PC-3 (cell line): ENCODE results near the gene AREL1. TPM values are rescaled to one million over a fixed set of nuclear protein-coding genes. Genes with fewer than 3 reads are reported as not detected.

ENCODE experiments used
- ATAC-seq: fragments of 200-7000 bp; cut with Tn5 transposase; 2 replicates; pipeline ENCODE4 v1.9.1; 2020; ENCODE audit warnings: mild to moderate bottlenecking, moderate library complexity
- BruUV-seq: library from RNA; stranded (reverse); fragments of 400-500 nt; replicated peaks from 2 replicates; lab custom pipeline; 2021; lab: Mats Ljungman, UMichigan
- CTCF ChIA-PET: fragments of 300-600 bp; sonication (Branson Sonifier 250); formaldehyde crosslinking; loops from one replicate; lab custom pipeline; 2022; ENCODE audit warnings: antibody characterized with exemption; lab: Charles Lee
- POLR2A ChIA-PET: fragments of 300-600 bp; sonication (Branson Sonifier 250); formaldehyde crosslinking; loops from one replicate; lab custom pipeline; 2022; ENCODE audit warnings: antibody characterized with exemption; ENCODE audit not compliant: unreplicated experiment; lab: Charles Lee
- DNase-seq: peaks from one replicate; pipeline ENCODE4 v3.0.0-alpha.2; 2015
- H2AFZ ChIP-seq: fragments of 300-600 bp; sonication (generic); 2 replicates; pipeline ENCODE4 v1.6.0; 2016; ENCODE audit warnings: antibody characterized with exemption, low read length
- H3F3A ChIP-seq: fragments of 300-600 bp; sonication (generic); one replicate; pipeline ENCODE4 v1.6.0; 2017; ENCODE audit warnings: antibody characterized with exemption, low read length, control low read depth, mild to moderate bottlenecking; ENCODE audit not compliant: unreplicated experiment
- H3K27ac ChIP-seq: fragments of 300-600 bp; sonication (generic); 2 replicates; pipeline ENCODE4 v1.5.1; 2016; ENCODE audit warnings: mild to moderate bottlenecking, low read length
- H3K27me3 ChIP-seq: fragments of 300-600 bp; sonication (generic); 2 replicates; pipeline ENCODE4 v1.6.1; 2016; ENCODE audit warnings: low read length, mixed read lengths
- H3K36me3 ChIP-seq: fragments of 300-600 bp; sonication (generic); 2 replicates; pipeline ENCODE4 v1.6.1; 2016; ENCODE audit warnings: low read depth, mixed run types, low read length, mixed read lengths
- H3K4me1 ChIP-seq: fragments of 300-600 bp; sonication (generic); 2 replicates; pipeline ENCODE4 v1.5.1; 2016; ENCODE audit warnings: low read length; ENCODE audit not compliant: insufficient read depth
- H3K4me2 ChIP-seq: fragments of 300-600 bp; sonication (generic); 2 replicates; pipeline ENCODE4 v1.6.0; 2016; ENCODE audit warnings: low read length
- H3K4me3 ChIP-seq: fragments of 300-600 bp; sonication (generic); 2 replicates; pipeline ENCODE4 v1.5.1; 2016; ENCODE audit warnings: mild to moderate bottlenecking, low read length, mixed read lengths
- H3K79me2 ChIP-seq: fragments of 300-600 bp; sonication (generic); 2 replicates; pipeline ENCODE4 v1.6.1; 2017; ENCODE audit warnings: low read length, mixed read lengths
- H3K9ac ChIP-seq: fragments of 300-600 bp; sonication (generic); 2 replicates; pipeline ENCODE4 v1.6.0; 2016; ENCODE audit warnings: mild to moderate bottlenecking, low read length
- H3K9me2 ChIP-seq: fragments of 300-600 bp; sonication (generic); replicated peaks from 2 replicates; pipeline ENCODE4 v1.6.1; 2016; ENCODE audit warnings: mixed run types, low read length, mixed read lengths
- H3K9me3 ChIP-seq: fragments of 300-600 bp; sonication (generic); 2 replicates; pipeline ENCODE4 v1.6.1; 2016; ENCODE audit warnings: low read length, mixed read lengths
- H4K20me1 ChIP-seq: fragments of 300-600 bp; sonication (generic); 2 replicates; pipeline ENCODE4 v1.6.1; 2016; ENCODE audit warnings: low read length, mixed read lengths
- CTCF ChIP-seq: fragments of 300-600 bp; sonication (generic); conservative IDR thresholded peaks from 2 replicates; pipeline ENCODE4 v1.5.1; 2017; ENCODE audit warnings: antibody characterized with exemption, low read depth, mild to moderate bottlenecking, low read length
- EZH2 ChIP-seq: fragments of 300-600 bp; sonication (generic); IDR thresholded peaks from one replicate; pipeline ENCODE4 v1.6.1; 2017; ENCODE audit warnings: antibody characterized with exemption, mild to moderate bottlenecking, low read length; ENCODE audit not compliant: unreplicated experiment
- EZH2phosphoT487 ChIP-seq: fragments of 300-600 bp; sonication (generic); IDR thresholded peaks from 2 replicates; pipeline ENCODE4 v1.6.1; 2018; ENCODE audit warnings: mild to moderate bottlenecking, antibody characterized with exemption, low read length, borderline replicate concordance
- intact Hi-C: fragments of 100-400 bp; cut with micrococcal nuclease; formaldehyde crosslinking; loops from 2 replicates; pipeline ENCODE4 v1.9.0; 2023
- total RNA-seq: library from RNA; depleted of rRNA; stranded (reverse); fragments of >200 nt; gene quantifications from 2 replicates; pipeline ENCODE4 v1.2.3, GENCODE V29; 2014

The AREL1 gene
- total RNA-seq, 1 experiment from 2014 or later: 32.1 TPM

- Histone ChIP-seq H3K27ac (no peak overlapping the region), H3K9ac (no peak overlapping the region), H3K4me3 (no peak overlapping the region), H3K27me3 (no peaks in the 10 kb centered on the region), H2AFZ (no peak overlapping the region), H3K4me2 (no peak overlapping the region), H3K9me3 (no peaks in the 10 kb centered on the region), H3K4me1 (no peaks in the 10 kb centered on the region), H3K79me2 (peaks cover 49% of the 10 kb centered on the region), H3F3A (no peaks in the 10 kb centered on the region), H3K36me3 (peaks cover 31% of the 10 kb centered on the region), H4K20me1 (no peaks in the 10 kb centered on the region), H3K9me2 (no peaks in the 10 kb centered on the region)
- TF ChIP-seq EZH2 (no peak), CTCF (no peak), EZH2phosphoT487 (no peak)
- ChIA-PET POLR2A (no interaction called here), CTCF (no interaction called here)
- intact Hi-C loops: no loop called here
- ATAC-seq (no peak), DNase-seq (no peak)
- no TSS peak for BruUV-seq
Measured at GRCh38 chr14:74693191-74693590, 19.7 kb downstream of the AREL1 start.

GRCh38 chr14:74691456-74691855, 21.4 kb downstream of the AREL1 start:
- POLR2A ChIA-PET: no interaction called here
- Histone ChIP-seq H3K4me3 (no peak overlapping the region), H3K4me2 (no peak overlapping the region), H3F3A (no peaks in the 10 kb centered on the region), H3K4me1 (no peaks in the 10 kb centered on the region), H3K9ac (no peak overlapping the region), H3K9me2 (no peaks in the 10 kb centered on the region), H3K27me3 (no peaks in the 10 kb centered on the region), H3K36me3 (peaks cover 22% of the 10 kb centered on the region), H3K79me2 (peaks cover 34% of the 10 kb centered on the region), H4K20me1 (no peaks in the 10 kb centered on the region), H3K27ac (no peak overlapping the region), H3K9me3 (no peaks in the 10 kb centered on the region), H2AFZ (no peak overlapping the region)
- CTCF ChIA-PET: no interaction called here
- ATAC-seq (no peak), DNase-seq (no peak)
- intact Hi-C loops: no loop called here
- no TSS peak for BruUV-seq
- TF ChIP-seq EZH2: no peak
- no peak for TF ChIP-seq CTCF
- TF ChIP-seq EZH2phosphoT487: no peak

- H3K79me2 ChIP-seq: no peaks in the 10 kb centered on the region
- H3K4me1 ChIP-seq: no peaks in the 10 kb centered on the region
- no peaks in the 10 kb centered on the region for H3F3A ChIP-seq
- no peak for ATAC-seq
- peaks cover 40% of the 10 kb centered on the region for H3K36me3 ChIP-seq
- intact Hi-C loops: no loop called here
- BruUV-seq: no TSS peak
- H3K9me2 ChIP-seq: no peaks in the 10 kb centered on the region
- POLR2A ChIA-PET: interaction anchor here (0.5 kb wide), 2 partner anchors 39 to 71 kb away, joined by 3 read pairs; no protein-coding TSS in a partner anchor
- no peaks in the 10 kb centered on the region for H4K20me1 ChIP-seq
- no peak for TF ChIP-seq EZH2phosphoT487
- H3K27ac ChIP-seq: no peak overlapping the region
- no peak overlapping the region for H3K9ac ChIP-seq
- no peak overlapping the region for H2AFZ ChIP-seq
- no peak overlapping the region for H3K4me2 ChIP-seq
- CTCF ChIA-PET: no interaction called here
- no peak overlapping the region for H3K4me3 ChIP-seq
- DNase-seq: no peak
- no peaks in the 10 kb centered on the region for H3K9me3 ChIP-seq
- H3K27me3 ChIP-seq: no peaks in the 10 kb centered on the region
Measured at GRCh38 chr14:74685921-74686678, 26.8 kb downstream of the AREL1 start.
